Stimulated activated CD4-positive, alpha-beta T cell treated with anti-CD3 and anti-CD28 coated beads, Interleukin-4, amount 100 ng/mL, for 48 hours (primary cell): ENCODE results near the gene PSMB10.
A peak's percentile ranks its signal among the peaks of the same experiment; 100 is the strongest.

ENCODE experiments used
- DNase-seq, 2 donors: peaks; one replicate each; pipeline ENCODE4 v3.0.0-alpha.2; 2020; ENCODE audit warnings: low read depth in 2 of 2

PSMB10 gene

DNA sequence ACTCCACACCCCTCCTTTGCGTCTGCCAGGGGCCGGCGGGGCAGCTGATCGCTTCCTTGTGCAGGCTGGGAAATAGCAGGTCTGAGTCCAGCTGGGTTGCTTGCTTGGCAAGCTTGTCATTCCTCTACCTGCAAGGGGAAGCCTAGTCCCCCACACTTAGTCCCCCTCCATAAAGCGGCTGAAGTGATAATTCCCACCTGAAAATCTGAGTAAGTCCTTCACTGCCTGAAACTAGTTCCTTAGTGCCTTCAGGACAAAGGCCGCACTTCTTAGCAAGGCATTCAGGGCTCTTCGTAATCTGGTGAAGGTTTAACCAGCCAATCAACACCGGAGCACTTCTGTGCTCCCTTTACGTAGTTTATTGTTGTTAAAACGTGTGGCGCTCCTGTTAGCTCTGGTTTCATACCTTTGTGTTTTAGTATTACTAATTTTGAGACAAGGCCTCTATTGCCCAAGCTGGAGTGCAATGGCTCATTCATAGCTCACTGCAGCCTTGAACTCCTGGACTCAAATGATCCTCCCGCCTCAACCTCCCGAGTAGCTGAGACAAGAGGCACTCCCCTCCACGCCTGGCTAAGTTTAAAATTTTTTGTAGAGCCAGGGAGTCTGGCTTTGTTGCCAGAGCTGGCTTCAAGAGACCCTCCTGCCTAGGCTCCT is 42.8 kb downstream of the PSMB10 start:
- no peak for DNase-seq

DNA sequence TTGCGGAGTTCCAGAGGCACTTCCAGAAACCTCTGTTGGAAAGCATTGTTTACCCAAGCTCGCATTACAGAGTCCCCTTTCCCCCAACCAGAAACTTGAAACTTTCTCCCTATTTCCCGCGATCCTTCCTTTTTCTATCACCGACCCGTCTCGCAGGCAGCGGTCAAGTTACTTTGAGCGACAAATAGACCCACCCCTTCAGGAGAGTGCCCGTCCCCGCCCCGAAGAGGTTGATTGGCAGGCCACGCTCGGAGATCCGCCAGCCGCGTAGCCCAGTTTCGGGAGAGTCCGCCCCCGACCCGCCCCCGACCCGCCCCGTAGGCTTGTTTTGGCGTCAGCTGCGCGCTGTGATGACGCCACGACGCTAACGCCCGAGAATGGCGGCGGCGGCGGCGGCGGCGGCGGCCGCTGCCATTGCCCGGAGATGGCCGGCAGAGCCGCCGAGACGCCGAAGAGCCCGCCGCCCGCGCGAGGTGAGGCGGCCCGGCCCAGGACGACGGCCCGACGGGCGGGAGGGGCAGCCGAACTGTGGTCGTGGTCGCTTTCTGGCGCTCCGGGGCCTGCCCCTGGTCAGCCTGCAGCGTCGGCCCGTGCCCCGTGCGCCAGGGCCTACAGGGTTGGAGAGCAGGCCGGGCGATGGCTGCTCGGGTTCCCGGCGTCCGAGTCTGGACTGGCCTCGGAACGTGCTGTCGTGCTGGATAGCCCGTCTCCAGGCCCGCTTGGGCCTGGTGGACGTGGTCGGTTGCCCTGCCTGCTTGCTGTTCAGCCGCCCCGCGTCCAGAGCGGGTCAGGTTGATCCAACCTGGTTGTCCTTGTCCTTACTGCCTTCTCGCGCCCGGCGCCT is 43.5 kb downstream of the PSMB10 start, which contains the start of gene PSKH1:
Gene PSKH1 (plus strand): TSS at position 356 of the 844 bp plus-strand sequence. CDS start 15,496 bp downstream, outside the sequence.
- DNase-seq, result peak; percentile 89 to 96

DNA sequence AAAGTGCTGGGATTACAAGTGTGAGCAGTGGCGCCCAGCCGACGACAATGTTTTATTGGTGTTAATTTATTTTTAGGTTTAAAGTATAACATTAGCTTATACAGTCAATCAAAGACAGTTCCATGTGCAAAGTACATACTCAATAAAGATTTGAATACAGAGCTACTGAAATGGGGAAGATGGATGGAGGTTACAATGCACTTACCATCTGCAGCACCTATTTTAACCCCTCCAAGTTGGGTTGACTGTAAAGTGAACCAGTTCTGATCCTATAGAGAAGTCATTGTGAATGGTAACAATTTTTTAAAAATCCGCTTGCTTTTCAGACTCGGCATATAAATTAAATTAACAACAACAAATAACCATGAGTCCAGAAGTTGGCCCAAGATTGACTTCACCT is 44.3 kb downstream of the PSMB10 start:
- no peak for DNase-seq

DNA sequence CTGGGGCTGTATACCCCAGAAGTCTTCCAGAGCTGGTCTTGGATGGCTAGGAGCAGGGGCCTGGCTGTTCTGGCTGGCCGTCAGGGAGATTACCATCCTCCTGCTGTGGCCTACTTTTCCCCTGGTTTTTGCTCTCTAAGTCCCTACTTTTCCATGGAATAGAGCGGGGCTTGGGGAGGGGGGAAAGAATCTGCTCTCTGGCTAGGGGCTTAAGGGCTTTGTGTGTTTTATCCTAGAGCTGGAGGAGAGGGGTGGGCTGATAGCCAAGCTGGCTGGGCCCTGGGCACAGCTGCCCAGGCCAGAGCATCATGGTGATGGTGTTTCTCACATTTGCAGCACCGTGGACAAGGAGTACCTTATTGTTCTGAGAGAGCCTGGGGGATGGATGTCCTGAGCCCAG is 48.3 kb downstream of the PSMB10 start:
- no peak for DNase-seq

DNA sequence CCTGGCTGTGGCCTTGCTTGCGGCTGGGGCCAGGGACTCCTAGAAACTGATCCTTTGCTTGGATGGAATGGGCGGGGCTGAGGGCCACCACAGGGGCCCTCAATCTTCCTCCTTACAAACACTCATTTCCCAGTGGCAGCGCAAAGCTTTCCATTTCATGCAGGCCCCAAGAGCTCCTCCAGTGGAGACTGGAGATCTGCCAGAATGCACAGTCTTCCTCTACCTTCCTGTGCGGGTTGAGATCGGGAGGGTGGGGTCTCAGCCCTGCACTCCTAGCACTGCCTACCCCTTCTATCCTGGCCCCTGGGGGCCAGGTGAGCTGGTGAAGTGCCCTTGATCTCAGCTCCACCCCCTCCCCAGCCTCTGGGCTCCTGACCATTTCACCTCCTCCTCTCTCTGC is 50.3 kb downstream of the PSMB10 start:
- DNase-seq, result no peak

DNA sequence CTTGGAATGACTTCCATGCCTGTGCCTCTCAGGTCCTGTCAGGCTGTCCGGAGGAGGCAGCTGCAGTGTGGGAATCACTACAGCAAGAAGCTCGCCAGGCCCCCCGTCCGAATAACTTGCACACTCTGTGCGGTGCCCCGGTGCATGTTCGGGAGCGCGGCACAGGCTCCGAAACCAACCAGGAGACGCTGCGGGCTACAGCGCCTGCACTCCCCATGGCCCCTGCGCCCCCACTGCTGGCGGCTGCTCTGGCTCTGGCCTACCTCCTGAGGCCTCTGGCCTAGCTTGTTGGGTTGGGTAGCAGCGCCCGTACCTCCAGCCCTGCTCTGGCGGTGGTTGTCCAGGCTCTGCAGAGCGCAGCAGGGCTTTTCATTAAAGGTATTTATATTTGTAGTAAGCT is 50.7 kb downstream of the PSMB10 start:
- DNase-seq, result no peak

DNA sequence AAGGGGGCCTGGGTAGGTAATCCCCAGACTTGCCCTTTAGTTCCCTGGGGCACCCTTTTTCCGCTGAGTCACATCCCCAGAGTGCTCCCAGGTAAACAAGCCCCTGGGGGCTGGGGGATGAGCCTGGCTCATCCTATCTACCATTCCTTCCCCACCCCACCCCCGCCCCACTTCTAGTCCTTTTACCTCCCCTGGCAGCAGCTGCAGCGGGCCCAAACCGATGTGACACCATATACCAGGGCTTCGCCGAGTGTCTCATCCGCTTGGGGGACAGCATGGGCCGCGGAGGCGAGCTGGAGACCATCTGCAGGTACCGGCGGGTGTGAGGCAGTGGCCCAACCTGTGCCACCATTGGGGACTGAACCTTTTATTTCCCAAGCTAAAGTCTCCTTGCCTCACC is 51.1 kb downstream of the PSMB10 start:
- no peak for DNase-seq

DNA sequence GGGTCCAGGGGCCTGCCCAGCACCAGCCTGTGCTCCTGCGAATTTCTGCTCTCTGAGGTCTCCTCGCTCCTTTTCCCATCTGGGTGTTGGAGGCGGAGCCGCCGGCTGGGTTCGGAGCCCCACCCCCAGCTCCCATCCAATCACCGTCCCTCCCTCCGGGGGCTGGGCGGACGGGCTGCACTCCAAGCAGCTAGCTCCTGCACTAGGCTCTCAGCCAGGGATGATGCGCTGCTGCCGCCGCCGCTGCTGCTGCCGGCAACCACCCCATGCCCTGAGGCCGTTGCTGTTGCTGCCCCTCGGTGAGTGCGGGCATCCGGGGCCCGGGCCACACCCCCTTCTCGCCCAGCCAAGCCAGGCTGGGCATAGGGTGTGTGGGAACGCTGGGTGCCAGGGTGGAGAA is 52.0 kb downstream of the PSMB10 start, which contains the start of gene NRN1L:
Gene NRN1L (plus strand): TSS at position 202 of the 400 bp plus-strand sequence. CDS start 19 bp downstream, at position 221.
- no peak for DNase-seq
